ENCODE results near the gene VPS9D1. TPM values are rescaled to one million over a fixed set of nuclear protein-coding genes. Genes with fewer than 3 reads are reported as not detected.

Gene VPS9D1
- polyA plus RNA-seq, 1 donor from 2014 or later = 29.9 TPM

DNA sequence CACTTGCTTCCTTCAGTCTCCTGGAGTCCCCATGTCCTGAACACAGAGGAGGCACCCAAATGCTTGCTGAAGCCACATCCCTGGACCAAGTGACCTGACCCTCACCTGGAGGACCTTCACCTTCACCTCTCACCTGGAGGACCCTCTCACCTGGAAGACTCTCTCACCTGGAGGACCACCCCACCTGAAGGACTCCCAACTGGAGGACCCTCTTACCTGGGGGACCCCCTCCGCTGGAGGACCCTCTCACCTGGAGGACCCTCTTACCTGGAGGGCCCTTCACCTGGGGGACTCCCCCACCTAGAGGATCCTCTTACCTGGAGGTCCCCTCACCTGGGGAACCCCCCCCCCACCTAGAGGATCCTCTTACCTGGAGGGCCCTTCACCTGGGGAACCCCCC, 34.8 kb downstream of the VPS9D1 start:
- H3K4me2 ChIP-seq (ENCODE audit: low read length) = no peak overlapping the region
- peak overlapping the region; percentile 80 for H3K27ac ChIP-seq (ENCODE audit: low read length)
- H3K9me2 ChIP-seq (ENCODE audit: insufficient read depth, low read length) = no peaks in the 10 kb centered on the region
- H3K36me3 ChIP-seq (ENCODE audit: insufficient read depth, low read length) = no peaks in the 10 kb centered on the region
- H3K79me2 ChIP-seq (replicated peaks; ENCODE audit: insufficient read depth, low read length) = no peaks in the 10 kb centered on the region
- TF ChIP-seq, protein P1, sequence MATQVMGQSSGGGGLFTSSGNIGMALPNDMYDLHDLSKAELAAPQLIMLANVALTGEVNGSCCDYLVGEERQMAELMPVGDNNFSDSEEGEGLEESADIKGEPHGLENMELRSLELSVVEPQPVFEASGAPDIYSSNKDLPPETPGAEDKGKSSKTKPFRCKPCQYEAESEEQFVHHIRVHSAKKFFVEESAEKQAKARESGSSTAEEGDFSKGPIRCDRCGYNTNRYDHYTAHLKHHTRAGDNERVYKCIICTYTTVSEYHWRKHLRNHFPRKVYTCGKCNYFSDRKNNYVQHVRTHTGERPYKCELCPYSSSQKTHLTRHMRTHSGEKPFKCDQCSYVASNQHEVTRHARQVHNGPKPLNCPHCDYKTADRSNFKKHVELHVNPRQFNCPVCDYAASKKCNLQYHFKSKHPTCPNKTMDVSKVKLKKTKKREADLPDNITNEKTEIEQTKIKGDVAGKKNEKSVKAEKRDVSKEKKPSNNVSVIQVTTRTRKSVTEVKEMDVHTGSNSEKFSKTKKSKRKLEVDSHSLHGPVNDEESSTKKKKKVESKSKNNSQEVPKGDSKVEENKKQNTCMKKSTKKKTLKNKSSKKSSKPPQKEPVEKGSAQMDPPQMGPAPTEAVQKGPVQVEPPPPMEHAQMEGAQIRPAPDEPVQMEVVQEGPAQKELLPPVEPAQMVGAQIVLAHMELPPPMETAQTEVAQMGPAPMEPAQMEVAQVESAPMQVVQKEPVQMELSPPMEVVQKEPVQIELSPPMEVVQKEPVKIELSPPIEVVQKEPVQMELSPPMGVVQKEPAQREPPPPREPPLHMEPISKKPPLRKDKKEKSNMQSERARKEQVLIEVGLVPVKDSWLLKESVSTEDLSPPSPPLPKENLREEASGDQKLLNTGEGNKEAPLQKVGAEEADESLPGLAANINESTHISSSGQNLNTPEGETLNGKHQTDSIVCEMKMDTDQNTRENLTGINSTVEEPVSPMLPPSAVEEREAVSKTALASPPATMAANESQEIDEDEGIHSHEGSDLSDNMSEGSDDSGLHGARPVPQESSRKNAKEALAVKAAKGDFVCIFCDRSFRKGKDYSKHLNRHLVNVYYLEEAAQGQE (IDR thresholded peaks at IDR 0.05; ENCODE audit: borderline replicate concordance) = no peak
- TF ChIP-seq EP300 (conservative IDR thresholded peaks at IDR 0.05; ENCODE audit: poor library complexity, severe bottlenecking) = no peak
- TF ChIP-seq, protein P2, sequence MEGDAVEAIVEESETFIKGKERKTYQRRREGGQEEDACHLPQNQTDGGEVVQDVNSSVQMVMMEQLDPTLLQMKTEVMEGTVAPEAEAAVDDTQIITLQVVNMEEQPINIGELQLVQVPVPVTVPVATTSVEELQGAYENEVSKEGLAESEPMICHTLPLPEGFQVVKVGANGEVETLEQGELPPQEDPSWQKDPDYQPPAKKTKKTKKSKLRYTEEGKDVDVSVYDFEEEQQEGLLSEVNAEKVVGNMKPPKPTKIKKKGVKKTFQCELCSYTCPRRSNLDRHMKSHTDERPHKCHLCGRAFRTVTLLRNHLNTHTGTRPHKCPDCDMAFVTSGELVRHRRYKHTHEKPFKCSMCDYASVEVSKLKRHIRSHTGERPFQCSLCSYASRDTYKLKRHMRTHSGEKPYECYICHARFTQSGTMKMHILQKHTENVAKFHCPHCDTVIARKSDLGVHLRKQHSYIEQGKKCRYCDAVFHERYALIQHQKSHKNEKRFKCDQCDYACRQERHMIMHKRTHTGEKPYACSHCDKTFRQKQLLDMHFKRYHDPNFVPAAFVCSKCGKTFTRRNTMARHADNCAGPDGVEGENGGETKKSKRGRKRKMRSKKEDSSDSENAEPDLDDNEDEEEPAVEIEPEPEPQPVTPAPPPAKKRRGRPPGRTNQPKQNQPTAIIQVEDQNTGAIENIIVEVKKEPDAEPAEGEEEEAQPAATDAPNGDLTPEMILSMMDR (IDR thresholded peaks at IDR 0.05; ENCODE audit: poor library complexity, severe bottlenecking) = no peak
- TF ChIP-seq MXI1 (conservative IDR thresholded peaks at IDR 0.05; ENCODE audit: poor library complexity, severe bottlenecking) = no peak
- no peak for TF ChIP-seq EZH2 (IDR thresholded peaks at IDR 0.05; ENCODE audit: borderline replicate concordance, insufficient read depth, low read length, poor library complexity, severe bottlenecking)
- no peak for TF ChIP-seq RAD21 (conservative IDR thresholded peaks at IDR 0.05)
- no peak for TF ChIP-seq POLR2AphosphoS5 (IDR thresholded peaks at IDR 0.05)
- no peak for TF ChIP-seq TAF1 (IDR thresholded peaks at IDR 0.05; ENCODE audit: low read depth)
- no peaks in the 10 kb centered on the region for H3F3A ChIP-seq (ENCODE audit: insufficient read depth, low read length, poor library complexity, severe bottlenecking)
- H3K9ac ChIP-seq (ENCODE audit: low read length) = no peak overlapping the region
- H3K4me3 ChIP-seq (ENCODE audit: low read length) = peak overlapping the region; percentile 87
- H4K20me1 ChIP-seq (ENCODE audit: insufficient read depth) = no peaks in the 10 kb centered on the region
- no peaks in the 10 kb centered on the region for H3K27me3 ChIP-seq (ENCODE audit: insufficient read depth, low read depth, low read length)
- H2AFZ ChIP-seq (ENCODE audit: low read depth, low read length) = no peak overlapping the region
- no peaks in the 10 kb centered on the region for H3K9me3 ChIP-seq (ENCODE audit: low read length)

DNA sequence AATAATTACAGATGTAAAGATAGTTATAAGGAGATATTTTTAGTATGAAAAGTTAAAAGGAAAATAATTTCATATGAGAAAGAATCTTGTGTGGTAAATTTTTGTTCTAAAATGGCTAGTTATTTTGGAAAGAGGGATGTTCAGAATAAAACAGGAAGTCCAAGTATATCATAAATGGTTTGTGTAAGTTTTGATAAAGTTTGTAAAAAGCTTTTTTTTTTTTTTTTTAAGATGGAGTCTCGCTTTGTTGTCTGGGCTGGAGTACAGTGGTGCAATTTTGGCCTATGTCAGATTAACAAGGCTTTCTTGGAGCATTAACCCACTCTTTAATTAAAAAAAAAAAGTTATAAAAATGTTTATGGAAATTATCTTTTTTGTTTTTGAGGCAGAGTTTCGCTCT, 42.4 kb downstream of the VPS9D1 start:
- H3K27ac ChIP-seq (ENCODE audit: low read length) = no peak overlapping the region
- no peaks in the 10 kb centered on the region for H3K79me2 ChIP-seq (replicated peaks; ENCODE audit: insufficient read depth, low read length)
- no peaks in the 10 kb centered on the region for H4K20me1 ChIP-seq (ENCODE audit: insufficient read depth)
- H3K4me3 ChIP-seq (ENCODE audit: low read length) = no peak overlapping the region
- no peaks in the 10 kb centered on the region for H3K27me3 ChIP-seq (ENCODE audit: insufficient read depth, low read depth, low read length)
- H3F3A ChIP-seq (ENCODE audit: insufficient read depth, low read length, poor library complexity, severe bottlenecking) = no peaks in the 10 kb centered on the region
- no peaks in the 10 kb centered on the region for H3K9me3 ChIP-seq (ENCODE audit: low read length)
- no peak overlapping the region for H2AFZ ChIP-seq (ENCODE audit: low read depth, low read length)
- no peak overlapping the region for H3K4me2 ChIP-seq (ENCODE audit: low read length)
- H3K36me3 ChIP-seq (ENCODE audit: insufficient read depth, low read length) = no peaks in the 10 kb centered on the region
- no peaks in the 10 kb centered on the region for H3K9me2 ChIP-seq (ENCODE audit: insufficient read depth, low read length)
- H3K9ac ChIP-seq (ENCODE audit: low read length) = no peak overlapping the region
- TF ChIP-seq, protein P1 (IDR thresholded peaks at IDR 0.05; ENCODE audit: borderline replicate concordance) = no peak
- no peak for TF ChIP-seq POLR2AphosphoS5 (IDR thresholded peaks at IDR 0.05)
- no peak for TF ChIP-seq MXI1 (conservative IDR thresholded peaks at IDR 0.05; ENCODE audit: poor library complexity, severe bottlenecking)
- no peak for TF ChIP-seq TAF1 (IDR thresholded peaks at IDR 0.05; ENCODE audit: low read depth)
- no peak for TF ChIP-seq EP300 (conservative IDR thresholded peaks at IDR 0.05; ENCODE audit: poor library complexity, severe bottlenecking)
- TF ChIP-seq, protein P2 (IDR thresholded peaks at IDR 0.05; ENCODE audit: poor library complexity, severe bottlenecking) = no peak
- TF ChIP-seq RAD21 (conservative IDR thresholded peaks at IDR 0.05) = no peak
- no peak for TF ChIP-seq EZH2 (IDR thresholded peaks at IDR 0.05; ENCODE audit: borderline replicate concordance, insufficient read depth, low read length, poor library complexity, severe bottlenecking)
- TF ChIP-seq SMC3 (conservative IDR thresholded peaks at IDR 0.05; ENCODE audit: poor library complexity) = no peak

All from neural cell (in vitro differentiated cells).